ENCODE measurements around the gene PRUNE2.

Gene PRUNE2

GRCh38 chr9:76932265-76932664, 26.4 kb upstream of the PRUNE2 start:
- no peaks in the 10 kb centered on the region for H3K9me2 ChIP-seq (replicated peaks; ENCODE audit: insufficient read depth, low read length)
- no peak overlapping the region for H2AFZ ChIP-seq (ENCODE audit: low read depth, low read length, severe bottlenecking)
- no peaks in the 10 kb centered on the region for H3K9me3 ChIP-seq (ENCODE audit: insufficient read depth, low read length)
- no peaks in the 10 kb centered on the region for H3F3A ChIP-seq (ENCODE audit: insufficient read depth)
- H3K36me3 ChIP-seq (ENCODE audit: low read length) = no peaks in the 10 kb centered on the region
- H4K20me1 ChIP-seq (ENCODE audit: low read depth, low read length) = no peaks in the 10 kb centered on the region
- H3K79me2 ChIP-seq (ENCODE audit: insufficient read depth, low read length) = no peaks in the 10 kb centered on the region
- TF ChIP-seq EZH2phosphoT487 (conservative IDR thresholded peaks at IDR 0.05; ENCODE audit: low read length) (no peak), CTCF (IDR thresholded peaks at IDR 0.05; ENCODE audit: insufficient read depth, low read length, poor library complexity, severe bottlenecking) (no peak)
- no peak overlapping the region for H3K4me3 ChIP-seq (ENCODE audit: insufficient read depth, low read length, poor library complexity, severe bottlenecking)
- H3K4me2 ChIP-seq (ENCODE audit: low read depth, low read length, poor library complexity, severe bottlenecking) = no peak overlapping the region
- H3K27ac ChIP-seq (ENCODE audit: low read depth, low read length) = no peak overlapping the region
- no peak overlapping the region for H3K9ac ChIP-seq (ENCODE audit: low read length)
- H3K27me3 ChIP-seq (ENCODE audit: low read length) = no peaks in the 10 kb centered on the region

- no peaks in the 10 kb centered on the region for H4K20me1 ChIP-seq (ENCODE audit: low read depth, low read length)
- H3K79me2 ChIP-seq (ENCODE audit: insufficient read depth, low read length) = no peaks in the 10 kb centered on the region
- TF ChIP-seq CTCF (IDR thresholded peaks at IDR 0.05; ENCODE audit: insufficient read depth, low read length, poor library complexity, severe bottlenecking) (no peak), EZH2phosphoT487 (conservative IDR thresholded peaks at IDR 0.05; ENCODE audit: low read length) (no peak)
- H3K9me3 ChIP-seq (ENCODE audit: insufficient read depth, low read length) = no peaks in the 10 kb centered on the region
- H3K27ac ChIP-seq (ENCODE audit: low read depth, low read length) = no peak overlapping the region
- H3F3A ChIP-seq (ENCODE audit: insufficient read depth) = no peaks in the 10 kb centered on the region
- no peak overlapping the region for H3K9ac ChIP-seq (ENCODE audit: low read length)
- H3K4me2 ChIP-seq (ENCODE audit: low read depth, low read length, poor library complexity, severe bottlenecking) = no peak overlapping the region
- no peak overlapping the region for H2AFZ ChIP-seq (ENCODE audit: low read depth, low read length, severe bottlenecking)
- no peaks in the 10 kb centered on the region for H3K9me2 ChIP-seq (replicated peaks; ENCODE audit: insufficient read depth, low read length)
- H3K36me3 ChIP-seq (ENCODE audit: low read length) = no peaks in the 10 kb centered on the region
- no peaks in the 10 kb centered on the region for H3K27me3 ChIP-seq (ENCODE audit: low read length)
- H3K4me3 ChIP-seq (ENCODE audit: insufficient read depth, low read length, poor library complexity, severe bottlenecking) = no peak overlapping the region
Measured at GRCh38 chr9:76927540-76928240, 21.8 kb upstream of the PRUNE2 start.

- TF ChIP-seq CTCF (IDR thresholded peaks at IDR 0.05; ENCODE audit: insufficient read depth, low read length, poor library complexity, severe bottlenecking) (no peak), EZH2phosphoT487 (conservative IDR thresholded peaks at IDR 0.05; ENCODE audit: low read length) (no peak)
- H3K9me2 ChIP-seq (replicated peaks; ENCODE audit: insufficient read depth, low read length) = no peaks in the 10 kb centered on the region
- H3K79me2 ChIP-seq (ENCODE audit: insufficient read depth, low read length) = no peaks in the 10 kb centered on the region
- H3K4me3 ChIP-seq (ENCODE audit: insufficient read depth, low read length, poor library complexity, severe bottlenecking) = no peak overlapping the region
- H3K27me3 ChIP-seq (ENCODE audit: low read length) = no peaks in the 10 kb centered on the region
- no peak overlapping the region for H3K9ac ChIP-seq (ENCODE audit: low read length)
- no peaks in the 10 kb centered on the region for H3F3A ChIP-seq (ENCODE audit: insufficient read depth)
- H3K9me3 ChIP-seq (ENCODE audit: insufficient read depth, low read length) = no peaks in the 10 kb centered on the region
- no peak overlapping the region for H3K27ac ChIP-seq (ENCODE audit: low read depth, low read length)
- H3K4me2 ChIP-seq (ENCODE audit: low read depth, low read length, poor library complexity, severe bottlenecking) = no peak overlapping the region
- H3K36me3 ChIP-seq (ENCODE audit: low read length) = no peaks in the 10 kb centered on the region
- no peak overlapping the region for H2AFZ ChIP-seq (ENCODE audit: low read depth, low read length, severe bottlenecking)
- no peaks in the 10 kb centered on the region for H4K20me1 ChIP-seq (ENCODE audit: low read depth, low read length)
Measured at GRCh38 chr9:76926846-76927245, 20.9 kb upstream of the PRUNE2 start.
